Muscle of leg (tissue), 16 donors: Measurements from ENCODE around the gene WDR26. TPM values are rescaled to one million over a fixed set of nuclear protein-coding genes. Genes with fewer than 3 reads are reported as not detected.
"Not testable (repeated sequence)": the region's sequence is repeated elsewhere in the genome, so short reads cannot be mapped to it uniquely, and the experiment has no call there.

Experiments
- DNase-seq: peaks from one replicate; pipeline ENCODE4 v3.0.0; 2013
- H3K27ac ChIP-seq: one replicate; pipeline ENCODE4 v1.5.1; 2013; ENCODE audit warnings: mild to moderate bottlenecking, low read length, control low read depth
- H3K27me3 ChIP-seq: one replicate; pipeline ENCODE4 v1.6.1; 2013; ENCODE audit warnings: low read length; ENCODE audit not compliant: control insufficient read depth, insufficient read depth
- H3K36me3 ChIP-seq: one replicate; pipeline ENCODE4 v1.6.1; 2013; ENCODE audit warnings: low read length; ENCODE audit not compliant: control insufficient read depth, insufficient read depth
- H3K4me1 ChIP-seq: one replicate; pipeline ENCODE4 v1.6.1; 2013; ENCODE audit warnings: low read length; ENCODE audit not compliant: control insufficient read depth, insufficient read depth
- H3K4me3 ChIP-seq: one replicate; pipeline ENCODE4 v1.5.1; 2013; ENCODE audit warnings: low read length, control low read depth
- H3K9me3 ChIP-seq: replicated peaks from 2 replicates; pipeline ENCODE4 v1.6.1; 2013; ENCODE audit warnings: low read depth, low read length; ENCODE audit not compliant: control insufficient read depth
- WGBS: methylation state at CpG from one replicate; pipeline ENCODE4 v1.1.5; 2013; ENCODE audit warnings: missing lambda C conversion rate; ENCODE audit not compliant: insufficient coverage; 5-methylcytosine and 5-hydroxymethylcytosine counted together
- long read RNA-seq, 11 donors: transcript quantifications; one replicate each; lab custom pipeline, GENCODE V29; 2026
- polyA plus RNA-seq, 8 donors: library from polyadenylated mRNA; unstranded; fragments of 120-200 nt; gene quantifications; one replicate each; pipeline versions ENCODE4 v1.2.1 to v1.2.3, GENCODE V29; 2013; ENCODE audit warnings: inconsistent platforms in 1 of 8, low replicate concordance in 1 of 8; ENCODE audit not compliant: insufficient read length in 8 of 8, insufficient read depth in 1 of 8
- total RNA-seq: library from RNA; stranded (reverse); fragments of 120-200 nt; gene quantifications from one replicate; pipeline ENCODE4 v1.2.4, GENCODE V29; 2013

Gene WDR26
- total RNA-seq (39.8 TPM), polyA plus RNA-seq (10 to 100 TPM; 43.1 to 77.9 (median 64.3) TPM)
- long read RNA-seq, donor 1, full-length matches to known transcripts = 1 of 1 reads
- long read RNA-seq, donor 1, partial matches to known transcripts = 0 of 1 reads
- long read RNA-seq, donor 1, other reads (novel, unspliced or antisense) = 0 of 1 reads
- long read RNA-seq, donor 2 = 0 reads
- long read RNA-seq, donor 3, full-length matches to known transcripts = 1 of 1 reads
- long read RNA-seq, donor 3, partial matches to known transcripts = 0 of 1 reads
- long read RNA-seq, donor 3, other reads (novel, unspliced or antisense) = 0 of 1 reads
- long read RNA-seq, donor 4, full-length matches to known transcripts = 1 of 1 reads
- long read RNA-seq, donor 4, partial matches to known transcripts = 0 of 1 reads
- long read RNA-seq, donor 4, other reads (novel, unspliced or antisense) = 0 of 1 reads
- long read RNA-seq, donor 5, full-length matches to known transcripts = 4 of 4 reads
- long read RNA-seq, donor 5, partial matches to known transcripts = 0 of 4 reads
- long read RNA-seq, donor 5, other reads (novel, unspliced or antisense) = 0 of 4 reads
- long read RNA-seq, donor 6, full-length matches to known transcripts = 1 of 1 reads
- long read RNA-seq, donor 6, partial matches to known transcripts = 0 of 1 reads
- long read RNA-seq, donor 6, other reads (novel, unspliced or antisense) = 0 of 1 reads
- long read RNA-seq, donor 7, full-length matches to known transcripts = 2 of 2 reads
- long read RNA-seq, donor 7, partial matches to known transcripts = 0 of 2 reads
- long read RNA-seq, donor 7, other reads (novel, unspliced or antisense) = 0 of 2 reads
- long read RNA-seq, donor 8, full-length matches to known transcripts = 1 of 1 reads
- long read RNA-seq, donor 8, partial matches to known transcripts = 0 of 1 reads
- long read RNA-seq, donor 8, other reads (novel, unspliced or antisense) = 0 of 1 reads
- long read RNA-seq, donor 9 = 0 reads
- long read RNA-seq, donor 10, full-length matches to known transcripts = 2 of 2 reads
- long read RNA-seq, donor 10, partial matches to known transcripts = 0 of 2 reads
- long read RNA-seq, donor 10, other reads (novel, unspliced or antisense) = 0 of 2 reads
- long read RNA-seq, donor 11 = 0 reads

GRCh38 chr1:224434691-224435317, at the start of gene WDR26:
Gene WDR26 (minus strand): TSS chr1:224434797.
- no peaks in the 10 kb centered on the region for H3K9me3 ChIP-seq
- peak within 1 kb of the TSS; percentile 92 for H3K4me3 ChIP-seq
- peaks cover 10% of the 10 kb centered on the region for H3K4me1 ChIP-seq
- peak within 1 kb of the TSS; percentile 93 for H3K27ac ChIP-seq
- peak; percentile 96 for DNase-seq
- WGBS = 0% methylated on average over 43 of the region's 46 CpGs
- no peaks in the 10 kb centered on the region for H3K27me3 ChIP-seq
- no peaks in the 10 kb centered on the region for H3K36me3 ChIP-seq

GRCh38 chr1:224483206-224483605, 48.6 kb upstream of the WDR26 start:
- not testable (repeated sequence) for H3K27me3 ChIP-seq
- 97% methylated on average over 4 of the region's 7 CpGs for WGBS

GRCh38 chr1:224482619-224483018, 48.0 kb upstream of the WDR26 start:
- no peak overlapping the region for H3K4me3 ChIP-seq
- no peaks in the 10 kb centered on the region for H3K4me1 ChIP-seq
- WGBS = 46% methylated on average over 4 of the region's 4 CpGs

More at GRCh38 chr1:224483206-224483605, 48.6 kb upstream of the WDR26 start:
- H3K27ac ChIP-seq, DNase-seq, H3K4me3 ChIP-seq, H3K4me1 ChIP-seq, H3K9me3 ChIP-seq, H3K36me3 ChIP-seq: not testable (repeated sequence)

GRCh38 chr1:224481601-224482000, 47.0 kb upstream of the WDR26 start:
- Histone ChIP-seq H3K27me3 (no peaks in the 10 kb centered on the region), H3K4me1 (no peaks in the 10 kb centered on the region), H3K36me3 (no peaks in the 10 kb centered on the region), H3K27ac (no peak overlapping the region), H3K4me3 (no peak overlapping the region), H3K9me3 (no peaks in the 10 kb centered on the region)
- no peak for DNase-seq
- 95% methylated on average over 2 of the region's 2 CpGs for WGBS

More at GRCh38 chr1:224482619-224483018, 48.0 kb upstream of the WDR26 start:
- H3K27ac ChIP-seq = no peak overlapping the region
- no peak for DNase-seq
- no peaks in the 10 kb centered on the region for H3K36me3 ChIP-seq
- H3K27me3 ChIP-seq = no peaks in the 10 kb centered on the region
- no peaks in the 10 kb centered on the region for H3K9me3 ChIP-seq

GRCh38 chr1:224480888-224481459, 46.4 kb upstream of the WDR26 start:
- H3K27ac ChIP-seq, DNase-seq, H3K36me3 ChIP-seq, H3K9me3 ChIP-seq, H3K4me3 ChIP-seq, H3K4me1 ChIP-seq, H3K27me3 ChIP-seq: not testable (repeated sequence)
- 100% methylated on average over 1 of the region's 4 CpGs for WGBS

GRCh38 chr1:224480200-224480599, 45.6 kb upstream of the WDR26 start:
- not testable (repeated sequence) for DNase-seq, H3K9me3 ChIP-seq, H3K27me3 ChIP-seq, H3K36me3 ChIP-seq, H3K4me3 ChIP-seq, H3K27ac ChIP-seq, H3K4me1 ChIP-seq
- no CpG with 5 or more reads among the region's 3 CpGs for WGBS

GRCh38 chr1:224472806-224473205, 38.2 kb upstream of the WDR26 start:
- Histone ChIP-seq H3K27ac (no peak overlapping the region), H3K36me3 (no peaks in the 10 kb centered on the region), H3K27me3 (no peaks in the 10 kb centered on the region), H3K4me3 (no peak overlapping the region), H3K4me1 (no peaks in the 10 kb centered on the region), H3K9me3 (no peaks in the 10 kb centered on the region)
- WGBS = no CpG with 5 or more reads among the region's 1 CpG
- no peak for DNase-seq

- Histone ChIP-seq H3K4me3 (no peak overlapping the region), H3K9me3 (no peaks in the 10 kb centered on the region), H3K4me1 (no peaks in the 10 kb centered on the region), H3K27me3 (no peaks in the 10 kb centered on the region), H3K27ac (no peak overlapping the region), H3K36me3 (no peaks in the 10 kb centered on the region)
- DNase-seq = no peak
- WGBS = no CpG with 5 or more reads among the region's 2 CpGs
Observed at GRCh38 chr1:224466154-224466553, 31.6 kb upstream of the WDR26 start.

GRCh38 chr1:224459966-224460365, 25.4 kb upstream of the WDR26 start:
- WGBS = 91% methylated on average over 5 of the region's 5 CpGs
- H3K4me1 ChIP-seq = peaks cover 6% of the 10 kb centered on the region
- H3K27ac ChIP-seq = no peak overlapping the region
- DNase-seq = no peak
- H3K4me3 ChIP-seq = no peak overlapping the region
- H3K9me3 ChIP-seq = no peaks in the 10 kb centered on the region
- H3K36me3 ChIP-seq = no peaks in the 10 kb centered on the region
- no peaks in the 10 kb centered on the region for H3K27me3 ChIP-seq
